HepG2 (cell line): ENCODE measurements around the gene FAM174C. TPM values are rescaled to one million over a fixed set of nuclear protein-coding genes. Genes with fewer than 3 reads are reported as not detected.
A peak's percentile ranks its signal among the peaks of the same experiment; 100 is the strongest.

ENCODE experiments used
- BORCS8-MEF2B ChIP-seq: sonication (generic); formaldehyde crosslinking; IDR thresholded peaks from 2 replicates; pipeline ENCODE4 v1.8.0; 2022; ENCODE audit warnings: mild to moderate bottlenecking, missing genetic modification reagents
- DMAP1 ChIP-seq: IDR thresholded peaks from 2 replicates; pipeline ENCODE4 v1.6.1; 2016
- ELF3 ChIP-seq: IDR thresholded peaks from 2 replicates; pipeline ENCODE4 v1.6.1; 2016; ENCODE audit warnings: missing genetic modification reagents, missing compliant biosample characterization
- ETV5 ChIP-seq: IDR thresholded peaks from 2 replicates; pipeline ENCODE4 v1.6.1; 2018; ENCODE audit warnings: missing biosample characterization, missing genetic modification reagents, inconsistent platforms, borderline replicate concordance
- HNF1B ChIP-seq: sonication (generic); formaldehyde crosslinking; IDR thresholded peaks from 2 replicates; pipeline ENCODE4 v1.5.1; 2020; ENCODE audit warnings: mild to moderate bottlenecking, moderate library complexity, missing genetic modification reagents
- HNF4G ChIP-seq, 2 experiments: sonication (generic) in 1 of 2; formaldehyde crosslinking in 1 of 2; IDR thresholded peaks; 2 replicates each; pipeline versions ENCODE4 v1.4.0 to v1.6.1; 2011 to 2020; ENCODE audit warnings: borderline replicate concordance in 2 of 2, low read depth in 2 of 2, mild to moderate bottlenecking in 2 of 2, low read length in 1 of 2, missing genetic modification reagents in 1 of 2, moderate library complexity in 1 of 2
- ISX ChIP-seq: sonication (generic); formaldehyde crosslinking; conservative IDR thresholded peaks from 2 replicates; pipeline ENCODE4 v1.5.0; 2020; ENCODE audit warnings: missing genetic modification reagents
- KDM2A ChIP-seq: sonication (generic); formaldehyde crosslinking; IDR thresholded peaks from 2 replicates; pipeline ENCODE4 v1.4.0; 2020; ENCODE audit warnings: low read depth, missing genetic modification reagents, borderline replicate concordance
- KLF12 ChIP-seq: sonication (generic); formaldehyde crosslinking; IDR thresholded peaks from 2 replicates; pipeline ENCODE4 v1.4.0; 2020; ENCODE audit warnings: missing genetic modification reagents, borderline replicate concordance
- PATZ1 ChIP-seq: sonication (generic); formaldehyde crosslinking; IDR thresholded peaks from 2 replicates; pipeline ENCODE4 v1.4.0; 2020; ENCODE audit warnings: missing genetic modification reagents
- POLR2A ChIP-seq, 2 experiments: IDR thresholded peaks; 2 replicates each; pipeline ENCODE4 v1.6.1; 2011; ENCODE audit warnings: low read depth in 2 of 2, low read length in 2 of 2, mild to moderate bottlenecking in 1 of 2, moderate library complexity in 1 of 2; ENCODE audit not compliant: insufficient read depth in 1 of 2
- POLR2AphosphoS5 ChIP-seq: IDR thresholded peaks from 2 replicates; pipeline ENCODE4 v1.6.1; 2012; ENCODE audit warnings: low read depth, low read length
- SALL2 ChIP-seq: sonication (generic); formaldehyde crosslinking; IDR thresholded peaks from 2 replicates; pipeline ENCODE4 v1.8.1; 2023; ENCODE audit warnings: mild to moderate bottlenecking, missing genetic modification reagents, inconsistent platforms
- SOX13 ChIP-seq, 3 experiments: fragments of 450-650 bp in 1 of 3; sonication (generic) in 1 of 3; formaldehyde crosslinking in 1 of 3; IDR thresholded peaks in 2 of 3; conservative IDR thresholded peaks in 1 of 3; 2 replicates each; pipeline versions ENCODE4 v1.5.0 to v1.6.1; 2016 to 2020; ENCODE audit warnings: antibody characterized with exemption in 1 of 3, mild to moderate bottlenecking in 1 of 3, missing compliant biosample characterization in 1 of 3, missing genetic modification reagents in 1 of 3, moderate library complexity in 1 of 3
- TFDP1 ChIP-seq: IDR thresholded peaks from 2 replicates; pipeline ENCODE4 v1.6.1; 2016; ENCODE audit warnings: missing compliant biosample characterization, missing genetic modification reagents, borderline replicate concordance
- TRIM24 ChIP-seq: sonication (generic); formaldehyde crosslinking; IDR thresholded peaks from 2 replicates; pipeline ENCODE4 v1.8.0; 2022; ENCODE audit warnings: mild to moderate bottlenecking, missing genetic modification reagents
- ZFP82 ChIP-seq: sonication (generic); formaldehyde crosslinking; IDR thresholded peaks from 2 replicates; pipeline ENCODE4 v1.5.1; 2020; ENCODE audit warnings: mild to moderate bottlenecking, missing genetic modification reagents, borderline replicate concordance
- ZFY ChIP-seq: sonication (generic); formaldehyde crosslinking; IDR thresholded peaks from 2 replicates; pipeline ENCODE4 v1.4.0; 2020; ENCODE audit warnings: missing genetic modification reagents
- ZNF30 ChIP-seq: sonication (generic); formaldehyde crosslinking; IDR thresholded peaks from 2 replicates; pipeline ENCODE4 v1.5.0; 2020; ENCODE audit warnings: mild to moderate bottlenecking, missing genetic modification reagents
- ZNF329 ChIP-seq: sonication (generic); formaldehyde crosslinking; IDR thresholded peaks from 2 replicates; pipeline ENCODE4 v1.9.0; 2021; ENCODE audit warnings: low read depth, mild to moderate bottlenecking, missing genetic modification reagents
- ZNF430 ChIP-seq: sonication (generic); formaldehyde crosslinking; IDR thresholded peaks from 2 replicates; pipeline ENCODE4 v1.9.0; 2021; ENCODE audit warnings: mild to moderate bottlenecking, missing genetic modification reagents
- ZNF652 ChIP-seq: IDR thresholded peaks from 2 replicates; pipeline ENCODE4 v1.6.1; 2016; ENCODE audit warnings: low read depth, borderline replicate concordance
- ZNF672 ChIP-seq: sonication (generic); formaldehyde crosslinking; IDR thresholded peaks from 2 replicates; pipeline ENCODE4 v1.8.1; 2022; ENCODE audit warnings: missing genetic modification reagents
- ZNF713 ChIP-seq: sonication (generic); formaldehyde crosslinking; IDR thresholded peaks from 2 replicates; pipeline ENCODE4 v1.4.0; 2020; ENCODE audit warnings: mild to moderate bottlenecking, missing genetic modification reagents
- ZSCAN25 ChIP-seq: sonication (generic); formaldehyde crosslinking; IDR thresholded peaks from 2 replicates; pipeline ENCODE4 v1.8.0; 2022; ENCODE audit warnings: mild to moderate bottlenecking, missing genetic modification reagents
- polyA plus RNA-seq, 8 experiments: library from polyadenylated mRNA; depleted of rRNA in 3 of 8; stranded (reverse) in 7 of 8; unstranded in 1 of 8; fragments of >200 nt; fragmentation: Illumina TruSeq in 4 of 8; extraction: Trizol in 4 of 8; gene quantifications; 2 replicates each; pipeline versions ENCODE4 v1.2.1 to v1.2.3, GENCODE V29; 2011 to 2016; ENCODE audit warnings: low read depth in 4 of 8, missing spikeins in 1 of 8, mixed read lengths in 1 of 8; ENCODE audit not compliant: insufficient read depth in 1 of 8
- total RNA-seq, 5 experiments: library from RNA; depleted of rRNA; stranded (reverse); fragments of >200 nt; fragmentation: Illumina TruSeq; extraction: Trizol; gene quantifications; 2 replicates each; pipeline ENCODE4 v1.2.3, GENCODE V29; 2016; ENCODE audit warnings: low read depth in 1 of 5

The FAM174C gene
- total and polyA plus RNA-seq, 2 of the 13 experiments (the other 11 are each of a cell fraction or from before 2014, with no cell fraction given), result 19.5 to 31.3 TPM

GRCh38 chr19:1245494-1246264 lies 29.7 kb upstream of the FAM174C start (continued):
- TF ChIP-seq ZNF652 (CRISPR knock-in tag) (0 out of 2 replicates have a peak, but pooled peaks have one; percentile 26), SOX13 (IDR thresholded peaks at IDR 0.05) (no peak), SOX13 (CRISPR knock-in tag; conservative IDR thresholded peaks at IDR 0.05 in 1 of 2, IDR thresholded peaks at IDR 0.05 in 1 of 2) (peak in 1 of 2 experiments; percentile 51; a peak in 1 of 4 replicates), POLR2A (IDR thresholded peaks at IDR 0.05; ENCODE audit: insufficient read depth in 1 of 2, low read depth in 2 of 2, low read length in 2 of 2) (peak in 1 of 2 experiments; percentile 44; a peak in 1 of 4 replicates), ETV5 (peak; percentile 33; the same call in 1 of the 2 replicates), TFDP1 (CRISPR knock-in tag) (peak; percentile 64; the same call in 1 of the 2 replicates), POLR2AphosphoS5 (peak; percentile 56), HNF4G (IDR thresholded peaks at IDR 0.05; ENCODE audit: borderline replicate concordance, low read depth, low read length) (peak; percentile 54; the same call in 1 of the 2 replicates), HNF4G (CRISPR knock-in tag; IDR thresholded peaks at IDR 0.05; ENCODE audit: borderline replicate concordance, low read depth) (0 out of 2 replicates have a peak, but pooled peaks have one; percentile 6), ZNF30 (CRISPR knock-in tag) (no peak), HNF1B (CRISPR knock-in tag) (no peak), SALL2 (CRISPR knock-in tag) (no peak), ZFP82 (CRISPR knock-in tag) (no peak; the same call in 1 of the 2 replicates), ZNF672 (CRISPR knock-in tag) (peak; percentile 87; the same call in 1 of the 2 replicates), PATZ1 (CRISPR knock-in tag) (peak; percentile 96), ZSCAN25 (peak; percentile 52; the same call in 1 of the 2 replicates), KLF12 (CRISPR knock-in tag) (peak; percentile 30; the same call in 1 of the 2 replicates), TRIM24 (CRISPR knock-in tag) (no peak), ISX (CRISPR knock-in tag) (no peak), ZNF430 (peak; percentile 3; the same call in 1 of the 2 replicates), ZFY (0 out of 2 replicates have a peak, but pooled peaks have one; percentile 7), BORCS8-MEF2B (CRISPR knock-in tag) (peak; percentile 46; the same call in 1 of the 2 replicates), KDM2A (peak; percentile 77), DMAP1 (CRISPR knock-in tag) (0 out of 2 replicates have a peak, but pooled peaks have one; percentile 5), ELF3 (CRISPR knock-in tag) (peak; percentile 8; the same call in 1 of the 2 replicates), ZNF329 (CRISPR knock-in tag) (0 out of 2 replicates have a peak, but pooled peaks have one; percentile 58), ZNF713 (no peak)
